Right cardiac atrium (tissue), 5 donors: ENCODE data around the gene UPP2. TPM values are rescaled to one million over a fixed set of nuclear protein-coding genes. Genes with fewer than 3 reads are reported as not detected.

ENCODE experiments used
- ATAC-seq, 2 donors: fragments of 200-7000 bp; cut with Tn5 transposase; one replicate each; pipeline versions ENCODE4 v1.8.0 to v1.9.1; 2020; ENCODE audit warnings: moderate library complexity in 2 of 2, mild to moderate bottlenecking in 1 of 2
- DNase-seq, 3 donors: peaks; one replicate each; pipeline ENCODE4 v3.0.0-alpha.2; 2020
- H3K27ac ChIP-seq: one replicate; pipeline ENCODE4 v1.5.1; 2013; ENCODE audit warnings: mild to moderate bottlenecking, low read length, control low read depth, moderate library complexity
- H3K27me3 ChIP-seq: one replicate; pipeline ENCODE4 v1.6.1; 2013; ENCODE audit not compliant: control insufficient read depth, insufficient read depth
- H3K4me1 ChIP-seq: one replicate; pipeline ENCODE4 v1.6.1; 2013; ENCODE audit warnings: low read length; ENCODE audit not compliant: control insufficient read depth, insufficient read depth
- H3K4me3 ChIP-seq: one replicate; pipeline ENCODE4 v1.5.1; 2013; ENCODE audit warnings: low read length, control low read depth
- H3K9me3 ChIP-seq: one replicate; pipeline ENCODE4 v1.6.1; 2013; ENCODE audit warnings: low read length; ENCODE audit not compliant: control insufficient read depth
- WGBS: extraction: QIAGEN DNeasy Blood & Tissue Kit; methylation state at CpG from one replicate; pipeline ENCODE4 v1.1.7; 2013; 5-methylcytosine and 5-hydroxymethylcytosine counted together
- intact Hi-C, 4 donors: fragments of 100-400 bp; cut with DNase I; formaldehyde crosslinking; loops; one replicate each; pipeline versions ENCODE4 v1.11.0 to v1.14.0; 2022 to 2023
- polyA plus RNA-seq: library from polyadenylated mRNA; stranded (reverse); fragments of 200-250 nt; gene quantifications from one replicate; pipeline ENCODE4 v1.2.3, GENCODE V29; 2013
- total RNA-seq, 4 donors: library from RNA; stranded (reverse); fragmentation: NEBNext Ultra II Directional; extraction: Animal tissue kit (Norgen Biotek cat#: 25700); gene quantifications; one replicate each; pipeline ENCODE4 v1.2.1, GENCODE V29; 2021
- donor health status: healthy with polysubstance abuse.
- donor health status: DM: no; HTN: yes; CAD: no.
- donor health status: DM: no; HTN: no; CAD: no.
- donor health status: DM: no; HTN: yes; CAD: no; lungs with severe emphysema.
- donor health status: DM: yes; HTN: yes; CAD: no.

UPP2 gene
- total and polyA plus RNA-seq, 5 donors, result not detected

GRCh38 chr2:158128168-158128973, 26.7 kb downstream of the UPP2 start:
- Histone ChIP-seq H3K4me3 (no peak overlapping the region), H3K27me3 (no peaks in the 10 kb centered on the region), H3K27ac (no peak overlapping the region), H3K4me1 (no peaks in the 10 kb centered on the region), H3K9me3 (no peaks in the 10 kb centered on the region)
- DNase-seq (no peak), ATAC-seq (no peak)
- intact Hi-C loops, result no loop called here
- WGBS, result 85% methylated on average over 2 of the region's 2 CpGs

- no peak overlapping the region for H3K4me3 ChIP-seq
- 68% methylated on average over 5 of the region's 5 CpGs for WGBS
Measured at GRCh38 chr2:158129037-158129436, 27.4 kb downstream of the UPP2 start.

GRCh38 chr2:158130832-158131473, 29.3 kb downstream of the UPP2 start:
- no peaks in the 10 kb centered on the region for H3K4me1 ChIP-seq
- intact Hi-C loops, result no loop called here
- H3K9me3 ChIP-seq, result no peaks in the 10 kb centered on the region
- no peak overlapping the region for H3K4me3 ChIP-seq
- 84% methylated on average over 2 of the region's 2 CpGs for WGBS
- ATAC-seq (no peak), DNase-seq (no peak)
- no peak overlapping the region for H3K27ac ChIP-seq
- no peaks in the 10 kb centered on the region for H3K27me3 ChIP-seq

More at GRCh38 chr2:158129037-158129436, 27.4 kb downstream of the UPP2 start:
- H3K27ac ChIP-seq, result no peak overlapping the region
- ATAC-seq (no peak), DNase-seq (no peak)
- no peaks in the 10 kb centered on the region for H3K9me3 ChIP-seq
- no peaks in the 10 kb centered on the region for H3K4me1 ChIP-seq
- intact Hi-C loops, result no loop called here
- no peaks in the 10 kb centered on the region for H3K27me3 ChIP-seq

- ATAC-seq (no peak), DNase-seq (no peak)
- Histone ChIP-seq H3K27ac (no peak overlapping the region), H3K4me1 (no peaks in the 10 kb centered on the region), H3K27me3 (no peaks in the 10 kb centered on the region), H3K9me3 (no peaks in the 10 kb centered on the region), H3K4me3 (no peak overlapping the region)
- WGBS, result 96% methylated on average over 1 of the region's 1 CpG
- intact Hi-C loops, result no loop called here
Measured at GRCh38 chr2:158131483-158131912, 29.8 kb downstream of the UPP2 start.

GRCh38 chr2:158131919-158132566, 30.4 kb downstream of the UPP2 start:
- no peak for ATAC-seq
- H3K9me3 ChIP-seq, result no peaks in the 10 kb centered on the region
- WGBS, result 90% methylated on average over 7 of the region's 7 CpGs
- no peak overlapping the region for H3K4me3 ChIP-seq
- no peaks in the 10 kb centered on the region for H3K27me3 ChIP-seq
- no peak overlapping the region for H3K27ac ChIP-seq
- DNase-seq, result no peak
- intact Hi-C loops, result no loop called here
- H3K4me1 ChIP-seq, result no peaks in the 10 kb centered on the region

- DNase-seq (no peak), ATAC-seq (no peak)
- intact Hi-C loops, result no loop called here
- H3K9me3 ChIP-seq, result no peaks in the 10 kb centered on the region
- no peak overlapping the region for H3K4me3 ChIP-seq
- no peaks in the 10 kb centered on the region for H3K27me3 ChIP-seq
- no peak overlapping the region for H3K27ac ChIP-seq
- no peaks in the 10 kb centered on the region for H3K4me1 ChIP-seq
- WGBS, result 53% methylated on average over 4 of the region's 4 CpGs
Measured at GRCh38 chr2:158134055-158134454, 32.4 kb downstream of the UPP2 start.

- Histone ChIP-seq H3K4me3 (no peak overlapping the region), H3K27me3 (no peaks in the 10 kb centered on the region), H3K27ac (no peak overlapping the region), H3K4me1 (no peaks in the 10 kb centered on the region), H3K9me3 (no peaks in the 10 kb centered on the region)
- 89% methylated on average over 6 of the region's 6 CpGs for WGBS
- ATAC-seq (no peak), DNase-seq (no peak)
- intact Hi-C loops, result no loop called here
Measured at GRCh38 chr2:158134655-158135054, 33.0 kb downstream of the UPP2 start.

- H3K27me3 ChIP-seq, result no peaks in the 10 kb centered on the region
- H3K4me3 ChIP-seq, result no peak overlapping the region
- ATAC-seq (no peak), DNase-seq (no peak)
- intact Hi-C loops, result no loop called here
- no peaks in the 10 kb centered on the region for H3K9me3 ChIP-seq
- WGBS, result 91% methylated on average over 1 of the region's 1 CpG
- H3K4me1 ChIP-seq, result no peaks in the 10 kb centered on the region
- H3K27ac ChIP-seq, result no peak overlapping the region
Measured at GRCh38 chr2:158135096-158135495, 33.4 kb downstream of the UPP2 start.

GRCh38 chr2:158138255-158138654, 36.6 kb downstream of the UPP2 start:
- no peak overlapping the region for H3K4me3 ChIP-seq
- no peaks in the 10 kb centered on the region for H3K4me1 ChIP-seq
- intact Hi-C loops, result no loop called here
- 57% methylated on average over 5 of the region's 5 CpGs for WGBS
- H3K9me3 ChIP-seq, result no peaks in the 10 kb centered on the region
- no peak for ATAC-seq
- DNase-seq, result no peak
- no peaks in the 10 kb centered on the region for H3K27me3 ChIP-seq
- no peak overlapping the region for H3K27ac ChIP-seq

- 86% methylated on average over 1 of the region's 1 CpG for WGBS
- no peaks in the 10 kb centered on the region for H3K27me3 ChIP-seq
Measured at GRCh38 chr2:158140201-158140600, 38.5 kb downstream of the UPP2 start.

GRCh38 chr2:158142165-158142564, 40.5 kb downstream of the UPP2 start:
- Histone ChIP-seq H3K9me3 (no peaks in the 10 kb centered on the region), H3K4me3 (no peak overlapping the region), H3K27me3 (no peaks in the 10 kb centered on the region), H3K4me1 (no peaks in the 10 kb centered on the region), H3K27ac (no peak overlapping the region)
- ATAC-seq (no peak), DNase-seq (no peak)
- intact Hi-C loops, result no loop called here
- WGBS, result 72% methylated on average over 3 of the region's 3 CpGs

More at GRCh38 chr2:158140201-158140600, 38.5 kb downstream of the UPP2 start:
- ATAC-seq (no peak), DNase-seq (no peak)
- Histone ChIP-seq H3K27ac (no peak overlapping the region), H3K4me1 (no peaks in the 10 kb centered on the region), H3K9me3 (no peaks in the 10 kb centered on the region), H3K4me3 (no peak overlapping the region)
- intact Hi-C loops, result no loop called here
